Left lung (tissue), 10 donors: ENCODE measurements around the gene TYMP. TPM values are rescaled to one million over a fixed set of nuclear protein-coding genes. Genes with fewer than 3 reads are reported as not detected.

Experiments used
- ATAC-seq: fragments of 200-7000 bp; cut with Tn5 transposase; one replicate; pipeline ENCODE4 v1.9.1; 2020; ENCODE audit warnings: moderate library complexity
- DNase-seq, 4 donors: peaks; one replicate each; pipeline ENCODE4 v3.0.0-alpha.2; 2013 to 2020
- H3K27ac ChIP-seq, 2 donors: fragments of 200-600 bp; sonication (generic) in 1 of 2; one replicate each; pipeline versions ENCODE4 v1.5.0 to v1.8.0; 2020 to 2021
- H3K27me3 ChIP-seq, 2 donors: fragments of 200-600 bp; sonication (generic) in 1 of 2; one replicate each; pipeline versions ENCODE4 v1.5.0 to v1.8.0; 2020 to 2021
- H3K36me3 ChIP-seq, 2 donors: fragments of 200-600 bp; sonication (generic) in 1 of 2; one replicate each; pipeline versions ENCODE4 v1.5.0 to v1.8.0; 2020 to 2021
- H3K4me1 ChIP-seq, 2 donors: fragments of 200-600 bp; one replicate each; pipeline ENCODE4 v1.8.0; 2021
- H3K4me3 ChIP-seq, 2 donors: fragments of 200-600 bp; sonication (generic) in 1 of 2; one replicate each; pipeline versions ENCODE4 v1.5.0 to v1.8.0; 2020 to 2021; ENCODE audit warnings: mild to moderate bottlenecking in 1 of 2
- H3K9me3 ChIP-seq, 2 donors: fragments of 200-600 bp; sonication (generic) in 1 of 2; one replicate each; pipeline versions ENCODE4 v1.5.0 to v1.8.0; 2020 to 2021
- CTCF ChIP-seq, 2 donors: fragments of 200-600 bp; sonication (generic) in 1 of 2; IDR thresholded peaks; one replicate each; pipeline versions ENCODE4 v1.5.0 to v1.8.0; 2021; ENCODE audit warnings: antibody characterized with exemption in 2 of 2
- intact Hi-C, 2 donors: fragments of 100-400 bp; cut with DNase I; formaldehyde crosslinking; loops; one replicate each; pipeline versions ENCODE4 v1.11.2 to v1.14.2; 2022
- polyA plus RNA-seq, 6 donors: library from polyadenylated mRNA; unstranded; fragments of 120-200 nt; gene quantifications; one replicate each; pipeline ENCODE4 v1.2.1, GENCODE V29; 2013; ENCODE audit not compliant: insufficient read length in 6 of 6
- total RNA-seq, 2 donors: library from RNA; stranded (reverse); fragmentation: NEBNext Ultra II Directional; extraction: Animal tissue kit (Norgen Biotek cat#: 25700); gene quantifications; one replicate each; pipeline ENCODE4 v1.2.1, GENCODE V29; 2021
- donor health status: DM: no; HTN: yes; CAD: no.
- donor health status: DM: no; HTN: no; CAD: no.

Gene TYMP
- total and polyA plus RNA-seq, 8 donors, result 2.6 to 256 (median 3.7) TPM

GRCh38 chr22:50556703-50557102, 26.9 kb upstream of the TYMP start:
- Histone ChIP-seq H3K36me3 (no peaks in the 10 kb centered on the region), H3K27me3 (no peaks in the 10 kb centered on the region), H3K4me1 (no peaks in the 10 kb centered on the region), H3K27ac (no peak overlapping the region), H3K9me3 (no peaks in the 10 kb centered on the region), H3K4me3 (no peak overlapping the region)
- TF ChIP-seq CTCF (IDR thresholded peaks at IDR 0.05), result no peak
- DNase-seq (no peak), ATAC-seq (no peak)
- intact Hi-C loops, result no loop called here

GRCh38 chr22:50553310-50553709, 23.5 kb upstream of the TYMP start:
- Histone ChIP-seq H3K36me3 (no peaks in the 10 kb centered on the region), H3K4me1 (peaks cover 6 to 11% of the 10 kb centered on the region in 2 donors), H3K27ac (no peak overlapping the region), H3K27me3 (peaks cover 13 to 20% of the 10 kb centered on the region in 2 donors), H3K9me3 (no peaks in the 10 kb centered on the region), H3K4me3 (no peak overlapping the region)
- intact Hi-C loops, result no loop called here
- no peak for ATAC-seq
- DNase-seq, result no peak
- TF ChIP-seq CTCF (IDR thresholded peaks at IDR 0.05), result no peak

- no peak overlapping the region for H3K27ac ChIP-seq
- peaks cover 30 to 37% of the 10 kb centered on the region in 2 donors for H3K27me3 ChIP-seq
- DNase-seq (no peak), ATAC-seq (no peak)
- H3K4me1 ChIP-seq, result peaks cover 7 to 21% of the 10 kb centered on the region in 2 donors
- intact Hi-C loops, result no loop called here
- no peak overlapping the region for H3K4me3 ChIP-seq
- TF ChIP-seq CTCF (IDR thresholded peaks at IDR 0.05), result no peak
- H3K9me3 ChIP-seq, result no peaks in the 10 kb centered on the region
- H3K36me3 ChIP-seq, result no peaks in the 10 kb centered on the region
Observed at GRCh38 chr22:50551160-50551752, 21.4 kb upstream of the TYMP start.

- peaks cover 33 to 42% of the 10 kb centered on the region in 2 donors for H3K27me3 ChIP-seq
- no peak for DNase-seq
Observed at GRCh38 chr22:50550395-50550794, 20.6 kb upstream of the TYMP start.

More at GRCh38 chr22:50550395-50550794, 20.6 kb upstream of the TYMP start:
- TF ChIP-seq CTCF (IDR thresholded peaks at IDR 0.05), result no peak
- Histone ChIP-seq H3K4me3 (no peak overlapping the region), H3K36me3 (no peaks in the 10 kb centered on the region), H3K27ac (no peak overlapping the region), H3K4me1 (peaks cover 7 to 30% of the 10 kb centered on the region in 2 donors), H3K9me3 (no peaks in the 10 kb centered on the region)
- intact Hi-C loops, result no loop called here
- no peak for ATAC-seq
